ENCODE data around the gene TMOD1.

Gene TMOD1

DNA sequence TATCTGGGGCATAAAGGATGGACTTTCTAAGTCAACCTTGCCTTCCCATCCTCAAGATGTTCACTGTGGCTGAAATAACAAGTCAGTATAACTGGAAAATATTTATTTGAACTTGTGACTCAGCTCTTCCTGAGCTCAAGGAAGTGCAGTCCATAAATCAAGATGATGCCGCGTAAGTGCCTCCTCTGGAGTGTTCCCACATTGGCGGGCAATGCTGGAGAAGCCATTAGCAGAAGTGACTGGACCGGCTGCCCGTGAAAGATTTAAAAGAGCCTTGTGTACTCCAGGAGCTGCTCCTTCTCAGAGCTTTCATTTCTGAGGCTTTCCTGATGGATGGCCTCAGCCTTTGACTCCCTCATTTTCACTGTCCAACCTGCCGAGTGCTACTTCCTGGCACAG is 17.4 kb downstream of the TMOD1 start:
- no peak for DNase-seq

DNA sequence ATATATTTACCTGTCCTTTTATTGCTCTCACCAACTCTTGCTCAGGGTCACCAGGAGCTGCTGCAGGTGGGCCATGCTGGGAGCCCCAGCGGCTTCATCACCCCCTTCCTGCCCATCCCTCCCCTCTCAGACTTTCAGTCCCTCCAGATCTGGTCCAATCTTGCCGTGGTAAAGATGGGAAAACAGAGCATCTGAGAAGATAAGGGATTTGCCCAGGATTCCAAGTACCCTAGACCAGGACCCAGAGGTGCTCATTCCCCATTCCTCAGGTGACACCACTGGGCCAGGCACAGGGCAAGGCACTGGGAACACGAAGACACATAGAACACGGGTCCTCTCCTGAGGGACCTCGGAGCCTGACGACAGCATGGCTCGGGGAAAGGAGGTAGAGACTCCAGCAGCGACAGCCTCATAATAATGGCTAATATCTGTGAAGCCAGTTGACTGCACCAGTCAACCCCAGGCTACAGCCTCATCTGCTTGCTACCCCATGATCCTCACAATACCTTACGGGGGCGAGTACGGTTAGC is 18.0 kb downstream of the TMOD1 start:
- DNase-seq = no peak

DNA sequence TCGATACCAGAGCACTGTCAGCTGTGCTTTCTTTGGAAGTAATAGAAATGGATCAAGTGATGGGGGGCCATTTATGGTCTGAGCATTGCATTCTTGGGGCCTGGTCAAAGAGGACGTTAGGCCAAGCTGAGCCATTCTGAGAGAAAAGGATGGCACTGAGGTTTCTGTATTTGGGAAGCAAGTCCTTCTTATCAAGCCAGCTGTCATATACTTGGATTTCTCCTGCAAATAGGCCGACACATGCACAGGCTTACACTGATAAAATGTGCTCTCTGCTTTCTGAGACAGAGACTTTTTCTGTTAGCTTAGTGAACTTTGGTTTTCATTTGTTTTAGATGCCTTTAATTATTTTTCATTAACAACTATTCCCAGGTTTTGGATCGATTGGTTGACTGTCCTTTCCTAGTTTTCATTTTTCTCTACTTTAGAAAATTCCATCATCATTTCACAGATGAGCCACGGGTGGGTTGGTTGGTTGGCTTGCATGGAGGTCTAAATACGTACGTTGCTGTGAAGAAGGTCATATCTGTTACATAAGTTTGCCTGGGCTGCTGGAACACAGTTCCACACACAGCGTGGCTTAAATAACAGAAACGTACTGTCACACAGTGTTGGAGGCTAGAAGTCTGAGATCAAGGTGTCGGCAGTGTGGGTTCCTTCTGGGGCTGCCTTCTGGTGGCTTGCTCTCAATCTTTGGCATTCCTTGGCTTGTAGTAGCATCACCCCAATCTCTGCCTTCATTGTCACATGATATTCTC is 20.3 kb downstream of the TMOD1 start:
- DNase-seq = no peak

DNA sequence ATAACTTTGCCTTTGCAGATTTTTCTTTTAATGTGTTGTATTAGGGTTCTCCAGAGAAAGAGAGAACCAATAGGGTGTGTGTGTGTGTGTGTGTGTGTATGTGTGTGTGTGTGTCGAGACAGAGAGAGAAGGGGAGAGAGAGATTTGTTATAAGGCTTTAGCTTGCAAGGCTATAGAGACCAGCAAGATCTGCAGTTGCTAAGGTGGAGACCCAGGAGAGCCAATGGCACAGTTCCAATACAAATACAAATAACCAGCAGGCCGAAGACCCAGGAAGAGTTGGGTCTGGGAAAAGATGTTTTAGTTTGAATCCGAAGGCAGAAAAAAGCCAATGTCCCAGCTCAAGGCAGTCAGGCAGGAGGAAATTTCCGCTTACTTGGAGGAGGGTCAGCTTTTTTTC is 23.0 kb downstream of the TMOD1 start:
- no peak for DNase-seq

DNA sequence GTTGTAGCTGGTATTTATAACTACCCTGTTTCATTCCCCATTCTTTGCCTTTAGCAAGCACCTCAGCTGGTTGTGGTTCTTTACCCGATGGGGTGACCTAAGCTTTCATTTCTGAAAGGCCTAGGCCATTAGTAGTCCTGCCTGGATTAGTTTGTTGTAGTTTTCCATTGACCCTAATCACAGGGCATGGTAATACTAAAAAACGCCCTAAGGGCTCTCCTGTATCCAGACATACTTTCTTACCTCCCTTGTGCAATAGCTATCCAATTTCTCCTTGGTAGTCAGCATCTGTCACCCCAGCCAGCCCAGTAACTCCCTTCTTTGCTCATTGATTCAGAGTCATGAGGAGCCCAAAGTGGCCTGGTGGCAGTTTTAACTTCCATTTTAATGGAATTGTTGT is 24.0 kb downstream of the TMOD1 start:
- no peak for DNase-seq

DNA sequence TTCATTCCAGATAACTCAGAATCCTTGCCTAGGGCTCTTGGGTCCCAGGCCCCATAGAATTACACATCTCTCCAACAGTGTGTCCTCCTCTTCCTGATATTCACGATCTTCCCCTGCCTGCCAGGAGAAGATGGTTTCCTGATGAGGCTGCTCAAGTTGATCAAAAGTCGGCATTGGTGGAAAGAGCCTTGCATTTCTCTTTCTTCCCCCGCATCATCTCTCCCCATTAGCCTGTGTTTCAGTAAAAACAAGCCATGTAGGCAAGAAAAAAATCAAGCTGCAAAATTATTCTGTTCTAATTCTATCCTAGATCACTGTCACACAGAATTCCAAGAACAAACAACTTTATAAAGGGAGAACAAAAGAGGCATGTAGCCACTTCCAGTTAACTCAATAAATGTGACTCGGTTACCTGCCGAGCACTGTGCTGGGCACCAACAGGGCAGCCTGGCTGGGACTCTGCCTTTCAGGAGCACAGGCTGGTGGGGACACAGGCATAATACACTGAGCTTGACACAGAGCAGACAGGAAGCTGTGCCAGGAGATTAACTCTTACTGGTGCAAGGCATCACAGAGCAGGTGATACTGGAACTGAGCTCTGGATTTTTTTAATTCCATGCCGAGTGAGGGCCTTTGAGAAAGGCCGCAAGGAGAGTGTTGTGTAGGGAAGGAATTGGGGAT is 25.6 kb downstream of the TMOD1 start:
- no peak for DNase-seq

DNA sequence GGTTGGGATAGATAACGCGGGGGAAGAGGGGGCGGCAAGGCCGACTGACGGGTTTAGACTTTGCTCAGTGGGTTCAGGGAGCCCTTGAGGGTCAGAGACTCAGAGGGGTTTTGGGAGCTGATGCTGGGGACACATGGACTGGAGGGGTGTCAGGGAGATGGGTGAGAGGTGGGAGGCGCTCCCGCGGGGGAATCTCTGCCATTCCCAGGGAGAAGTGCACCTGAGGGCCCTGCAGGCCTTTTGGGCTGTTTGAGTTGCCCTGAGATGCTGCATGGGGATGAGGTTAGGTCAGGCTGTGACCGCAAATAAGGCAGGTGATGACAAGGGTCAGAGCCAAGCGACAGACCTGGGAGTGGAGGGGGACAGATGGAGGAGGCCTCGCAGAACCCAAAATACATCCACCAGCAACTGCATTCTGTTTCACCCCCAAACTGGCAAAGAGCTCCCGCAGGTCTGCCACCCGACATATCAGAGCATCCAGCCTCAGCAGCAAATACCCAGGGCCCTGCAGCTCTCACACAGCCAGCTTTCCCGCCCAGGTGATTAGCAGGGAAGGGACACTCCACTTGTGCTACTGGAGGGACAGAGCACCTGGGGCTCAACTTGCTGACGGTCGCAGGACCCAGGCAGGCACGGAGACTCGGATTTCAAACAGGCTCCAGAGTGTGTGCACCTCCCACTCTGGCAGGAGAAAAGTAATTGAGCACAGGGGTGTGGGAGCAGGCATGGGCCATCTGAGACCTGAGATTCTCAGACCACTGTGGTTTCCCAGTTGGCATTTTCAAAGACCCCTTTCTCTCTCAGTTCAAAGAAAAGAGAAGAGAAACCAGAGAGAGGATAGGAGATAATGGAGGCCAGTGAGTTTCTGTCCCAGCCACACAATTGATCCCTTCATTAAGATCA is 26.4 kb downstream of the TMOD1 start:
- no peak for DNase-seq

DNA sequence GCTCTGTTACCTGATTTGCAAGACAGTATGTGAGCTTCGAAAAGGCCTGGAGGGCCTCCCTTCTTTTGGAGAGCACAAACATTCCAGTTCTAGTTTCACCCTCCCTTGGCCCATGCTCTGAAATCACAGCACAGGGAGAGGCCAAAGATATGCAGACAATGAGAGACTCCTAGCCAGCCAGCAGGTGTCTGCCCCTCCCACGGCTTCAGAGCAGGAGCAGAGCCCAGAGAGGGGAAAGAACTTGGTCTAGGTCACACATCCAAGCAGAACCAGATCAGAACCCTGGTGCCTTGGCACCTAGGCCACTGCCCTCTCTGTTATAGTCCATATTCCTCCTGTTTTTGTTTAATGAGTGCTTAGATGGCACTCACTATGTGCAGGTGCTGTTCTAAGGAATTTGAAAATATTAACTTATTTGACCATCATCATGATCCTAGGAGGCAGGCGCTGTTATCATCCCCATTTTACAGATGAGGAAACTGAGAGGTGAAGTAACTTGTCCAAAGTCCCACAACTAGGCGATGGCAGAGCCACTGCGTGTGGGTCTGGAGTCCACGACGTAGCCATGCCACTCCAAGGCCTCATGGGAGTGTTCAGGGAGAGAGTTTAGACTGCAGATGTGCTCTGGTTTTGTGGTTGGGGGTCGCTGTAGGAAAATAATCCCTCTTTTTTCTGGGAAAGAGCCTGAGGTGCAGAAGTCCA is 27.2 kb downstream of the TMOD1 start:
- no peak for DNase-seq

DNA sequence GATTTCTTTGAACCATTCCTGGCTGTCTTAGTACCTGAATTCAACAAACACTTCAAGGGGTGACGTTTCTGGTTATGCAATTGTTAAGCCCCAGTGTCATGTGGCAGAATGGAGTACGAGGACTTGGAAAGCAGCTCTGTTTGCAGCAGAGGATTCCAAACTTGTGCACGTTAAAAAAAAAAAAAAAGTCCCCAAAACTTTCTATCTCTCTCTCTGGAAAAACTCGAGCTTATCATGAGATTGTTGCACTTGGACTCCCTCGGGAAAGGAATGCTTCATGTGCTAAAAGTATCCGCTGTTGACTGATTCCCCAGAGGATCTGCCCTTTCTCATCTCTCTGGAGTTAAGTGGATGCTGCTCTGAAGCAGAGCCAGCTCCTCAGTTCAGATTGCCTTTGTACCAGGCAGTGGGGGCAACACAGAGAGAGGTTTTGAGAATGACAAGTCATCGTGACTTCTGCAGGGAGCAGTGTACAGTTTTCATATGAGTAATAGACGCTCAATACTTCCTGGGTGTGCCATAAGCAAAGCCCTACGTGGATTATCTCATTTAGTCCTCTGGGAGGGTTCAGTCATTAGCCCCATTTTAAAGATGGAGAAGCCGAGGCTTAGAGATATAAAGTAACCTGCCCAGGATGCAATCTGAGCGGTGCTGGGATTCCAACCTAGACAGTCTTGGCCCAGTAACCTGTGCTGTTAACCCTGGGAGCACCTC is 28.1 kb downstream of the TMOD1 start:
- DNase-seq = no peak

DNA sequence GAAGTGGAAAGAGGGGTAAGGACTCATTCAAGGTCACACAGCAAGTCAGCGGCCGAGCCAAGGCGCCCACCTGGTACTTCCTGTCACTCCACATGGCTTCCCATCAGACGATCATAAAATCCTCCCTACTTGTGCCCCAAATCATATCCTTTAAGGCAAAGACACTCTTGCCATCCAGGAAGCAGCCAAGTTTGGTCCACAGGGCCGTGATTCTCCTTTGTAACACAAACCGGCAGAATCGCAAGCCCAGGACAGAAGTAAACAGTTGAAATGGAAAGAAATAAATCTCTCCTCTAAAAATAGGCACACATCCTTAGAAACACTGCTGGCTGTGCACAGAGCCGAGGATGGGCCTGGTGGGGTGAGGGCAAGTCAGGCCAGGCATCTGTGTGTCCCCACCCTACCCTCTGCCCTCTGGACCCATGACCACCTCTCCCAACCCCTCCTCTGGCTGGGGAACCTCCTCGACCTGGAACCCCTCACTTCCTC is 30.5 kb downstream of the TMOD1 start:
- DNase-seq = no peak

DNA sequence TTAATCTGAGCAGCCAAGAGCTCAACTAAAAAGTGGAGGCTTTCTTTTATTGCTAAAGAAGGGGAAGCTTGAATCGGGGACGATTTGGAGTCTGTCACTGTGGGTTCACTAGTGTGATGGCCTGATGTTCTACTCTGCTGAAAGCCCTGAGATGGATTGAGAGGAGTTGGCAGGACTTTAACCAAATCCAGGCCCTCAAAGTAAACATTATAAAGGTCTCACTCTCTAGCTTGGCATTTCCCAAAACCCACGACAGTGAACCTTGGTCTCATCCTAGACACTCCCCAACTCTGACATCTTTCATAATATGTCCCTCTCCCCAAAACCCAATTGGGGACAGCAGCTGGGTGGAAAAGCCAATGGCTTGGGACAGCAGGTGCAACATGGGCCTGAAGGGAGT is 32.7 kb downstream of the TMOD1 start:
- DNase-seq = no peak

DNA sequence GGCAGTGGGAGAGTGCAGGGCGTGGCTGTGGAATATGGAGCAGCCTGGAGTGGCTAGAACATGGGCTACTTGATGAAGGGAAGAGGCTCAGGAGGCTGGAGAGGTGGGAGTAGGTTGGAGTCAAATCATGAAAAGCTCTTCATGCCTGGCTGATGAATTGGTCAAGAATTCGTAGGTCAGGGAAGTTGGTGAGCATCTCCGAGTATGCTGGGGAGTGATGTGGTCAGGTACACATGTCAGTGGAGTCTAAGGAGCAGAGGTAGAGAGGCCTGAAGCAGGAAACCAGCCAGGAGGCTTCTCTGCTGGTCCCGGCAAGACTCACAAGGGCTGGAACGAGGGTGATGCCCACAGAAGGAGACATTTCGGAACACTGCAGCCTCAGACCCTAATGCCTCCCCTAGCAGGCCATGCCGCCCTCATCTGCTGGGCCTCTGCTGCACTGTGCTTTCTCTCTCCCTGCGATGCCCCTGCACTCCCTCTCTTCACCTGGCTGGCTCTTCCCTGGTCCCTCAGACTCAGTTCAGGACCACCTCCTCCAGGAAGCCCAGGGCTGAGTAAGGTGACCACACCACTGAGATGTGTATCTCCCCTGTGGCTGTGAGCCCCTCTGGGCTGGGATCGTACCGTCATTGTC is 33.6 kb downstream of the TMOD1 start:
- no peak for DNase-seq

DNA sequence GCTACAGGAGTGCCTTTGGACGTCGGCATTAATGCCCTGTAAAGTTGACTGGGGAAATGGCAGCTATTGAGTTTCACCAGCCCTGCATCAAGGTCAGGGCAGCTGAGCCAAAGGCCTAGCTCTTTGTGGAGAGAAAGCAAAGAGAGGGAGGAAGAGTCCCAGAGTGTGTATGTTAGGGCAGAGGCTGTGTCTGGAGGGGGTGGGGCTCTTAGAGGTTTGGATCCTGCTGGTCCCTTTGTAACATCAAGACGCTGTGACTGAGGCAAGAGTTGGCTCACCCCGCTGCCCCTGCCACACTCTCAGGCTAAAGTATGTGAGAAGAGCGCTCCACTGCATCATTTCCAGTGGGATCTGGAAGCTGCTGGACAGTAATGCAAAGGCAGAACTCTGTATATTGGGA is 34.3 kb downstream of the TMOD1 start:
- no peak for DNase-seq

DNA sequence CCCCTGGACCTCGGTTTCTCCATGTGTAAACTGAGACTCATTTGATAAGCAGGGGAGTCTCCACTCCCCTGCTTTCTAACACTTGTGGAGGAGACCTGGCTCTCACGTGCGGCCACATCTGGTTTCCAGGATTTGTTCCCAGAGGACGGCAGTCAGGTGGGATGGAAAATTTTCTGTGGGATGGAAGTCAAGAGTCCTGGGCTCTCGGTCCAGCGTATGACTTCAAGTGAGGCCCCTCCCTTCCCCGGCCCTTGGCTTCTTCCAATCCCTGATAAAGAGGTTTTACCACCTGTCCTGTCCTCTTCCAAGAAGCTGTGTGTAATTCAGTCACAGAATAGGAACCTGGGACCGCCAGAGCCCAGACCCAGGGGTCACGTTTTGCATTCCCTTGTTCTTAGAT is 35.0 kb downstream of the TMOD1 start:
- DNase-seq = no peak

DNA sequence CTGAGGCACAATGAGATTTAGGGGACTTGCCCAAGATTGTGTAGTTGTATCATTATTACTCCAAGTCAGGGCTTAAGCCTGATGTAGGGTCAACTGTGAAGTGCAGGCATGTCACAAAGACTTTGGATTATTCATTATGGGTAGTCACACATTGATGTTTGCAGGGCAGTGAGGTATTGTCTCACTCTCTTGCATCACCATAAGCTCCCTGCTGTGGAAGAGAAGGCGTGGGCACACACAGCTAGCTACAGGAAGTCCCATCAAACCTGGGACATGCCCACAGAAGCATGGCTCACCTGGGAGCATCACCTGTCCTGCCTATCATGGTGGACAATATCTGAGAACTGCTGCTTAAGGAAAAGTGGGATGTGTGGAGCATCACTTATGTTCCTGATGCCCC is 42.1 kb downstream of the TMOD1 start:
- no peak for DNase-seq

DNA sequence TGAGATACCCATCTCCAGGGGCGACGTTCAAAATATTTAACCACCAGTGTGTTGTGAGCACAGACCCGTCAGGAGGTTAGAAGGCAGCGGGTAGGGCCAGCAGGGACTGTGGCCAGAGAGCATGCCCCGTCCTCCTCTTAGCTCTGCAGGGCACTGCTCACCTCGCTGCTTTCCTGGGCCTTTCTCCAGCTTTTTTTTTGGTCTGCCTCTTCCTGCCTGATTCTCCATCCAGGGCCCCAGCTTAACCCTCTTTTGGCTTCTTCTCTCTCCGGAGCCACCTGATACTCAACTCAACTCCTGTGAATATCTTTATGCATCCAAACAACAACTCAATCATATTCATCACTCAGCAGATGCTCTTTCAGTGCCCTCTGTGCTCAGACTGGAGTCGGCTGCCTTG is 44.0 kb downstream of the TMOD1 start:
- no peak for DNase-seq

DNA sequence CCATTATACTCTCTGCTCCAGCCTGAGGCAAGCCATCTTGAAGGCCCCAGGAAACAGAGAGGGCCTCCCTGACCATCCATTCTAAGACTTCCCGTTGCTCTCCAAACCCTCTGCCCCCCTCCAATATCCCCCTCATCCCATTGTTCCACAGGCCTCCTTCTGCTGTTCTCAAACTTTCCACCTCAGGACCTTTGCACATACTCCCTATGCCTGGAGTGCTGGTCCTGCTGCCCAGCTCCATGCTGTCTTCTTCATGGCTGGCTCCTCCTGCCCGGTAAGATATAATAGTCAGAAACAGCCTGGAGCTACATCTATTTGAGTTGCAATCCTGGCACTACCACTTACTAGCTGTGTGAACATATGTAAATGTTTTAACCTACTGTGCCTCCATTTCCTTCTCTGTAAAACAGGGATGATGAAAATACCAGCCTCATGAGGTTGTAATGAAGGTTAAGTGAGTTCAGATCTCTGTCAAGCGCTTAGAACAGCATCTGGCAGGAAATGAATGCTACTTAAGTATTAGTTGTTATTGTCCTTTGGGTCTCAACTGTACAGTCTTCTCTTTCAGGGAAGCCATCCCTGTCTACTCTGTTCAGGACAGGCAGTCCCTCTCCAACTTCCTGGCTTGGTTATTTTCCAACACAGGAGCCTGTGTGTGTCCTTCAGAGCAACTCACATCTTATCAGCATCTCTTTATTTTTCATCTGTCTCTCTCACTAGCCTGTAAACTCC is 45.8 kb downstream of the TMOD1 start:
- DNase-seq = no peak

DNA sequence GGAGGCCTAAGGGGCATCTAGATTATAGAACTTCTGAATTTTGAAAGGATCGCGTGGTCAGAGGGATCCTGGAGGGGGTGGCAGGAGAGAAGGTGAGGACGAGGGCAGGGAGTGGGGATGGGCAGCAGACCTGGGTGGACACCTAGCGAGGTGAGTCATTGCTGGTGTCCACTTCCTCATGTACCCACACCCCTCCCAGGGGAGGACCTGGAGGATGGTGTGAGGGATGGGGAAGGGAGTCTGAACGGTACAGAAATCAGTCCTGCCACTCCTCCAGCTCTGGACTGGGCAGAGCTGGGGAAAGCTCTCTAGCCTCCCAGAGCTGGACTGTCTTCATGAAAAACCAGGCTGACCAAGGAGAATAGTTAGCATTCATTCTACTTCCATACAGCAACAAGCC is 46.9 kb downstream of the TMOD1 start:
- DNase-seq = no peak

DNA sequence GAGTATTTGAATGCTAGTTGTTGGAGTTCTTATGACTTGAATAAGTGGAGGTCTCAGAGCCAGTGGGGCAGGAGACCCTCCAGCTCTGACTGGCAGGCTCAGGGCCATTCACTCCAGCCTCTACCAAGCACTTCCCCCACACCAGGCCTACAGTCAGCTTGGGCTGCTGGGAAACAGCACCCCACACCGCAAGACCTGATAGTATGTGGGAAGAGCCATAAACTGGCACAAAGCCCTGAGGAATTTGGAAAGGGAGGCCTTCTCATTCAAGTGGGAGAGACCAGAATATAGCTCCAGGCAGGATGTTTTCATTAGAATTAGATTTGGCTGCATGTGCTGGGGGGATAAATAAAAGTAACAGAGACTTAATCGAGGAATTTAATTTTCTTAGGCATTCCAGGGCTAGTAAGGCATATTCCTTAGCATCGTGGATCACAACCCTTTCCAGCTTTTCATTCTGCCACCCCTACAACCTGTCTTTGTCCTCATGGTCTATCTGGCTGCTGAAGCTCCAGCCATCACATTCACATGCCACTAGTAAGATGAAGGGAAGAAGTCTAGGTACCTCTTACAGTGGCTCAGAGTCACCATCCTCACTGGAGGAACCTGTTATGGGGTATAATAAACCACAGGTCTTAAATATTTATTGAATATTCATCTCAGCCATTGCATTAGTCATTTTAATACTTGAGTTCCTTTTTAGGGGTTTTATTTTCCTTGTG is 47.5 kb downstream of the TMOD1 start:
- DNase-seq = no peak

DNA sequence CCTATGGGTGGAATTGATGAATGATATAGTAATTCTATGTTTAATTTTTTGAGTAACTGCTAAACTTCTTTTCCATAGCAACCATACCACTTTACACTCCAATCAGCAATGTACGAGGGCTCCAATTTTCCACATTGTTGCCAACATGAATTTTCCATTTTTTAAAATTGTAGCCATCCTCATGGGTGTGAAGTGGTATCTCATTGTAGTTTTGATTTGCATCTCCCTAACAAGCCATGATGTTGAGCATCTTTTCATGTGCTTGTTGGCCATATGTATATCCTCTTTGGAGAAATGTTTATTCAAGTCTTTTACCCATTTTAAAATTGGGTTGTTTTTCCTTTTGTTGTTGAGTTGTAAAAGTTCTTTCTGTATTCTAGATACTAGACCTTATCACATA is 48.9 kb downstream of the TMOD1 start:
- no peak for DNase-seq

All from activated effector memory CD4-positive, alpha-beta T cell treated with Interleukin-2 at 50 U/mL for 16 hours (primary cell).